MCF 10A (cell line): ENCODE data around the gene SVOPL. TPM values are rescaled to one million over a fixed set of nuclear protein-coding genes. Genes with fewer than 3 reads are reported as not detected.

Source experiments
- Bru-seq: library from RNA; stranded (reverse); fragments of 400-500 nt; gene quantifications from one replicate; lab custom pipeline; 2021; lab: Mats Ljungman, UMichigan
- BruChase-seq, 2 experiments: library from RNA; stranded (reverse); fragments of 400-500 nt; gene quantifications; one replicate each; lab custom pipeline; 2021; lab: Mats Ljungman, UMichigan
- BruUV-seq: library from RNA; stranded (reverse); fragments of 400-500 nt; replicated peaks from 2 replicates; lab custom pipeline; 2021; lab: Mats Ljungman, UMichigan
- CTCF ChIA-PET: fragments of 300-600 bp; sonication (Branson Sonifier 250); formaldehyde crosslinking; extraction: SDS; loops from one replicate; lab custom pipeline; 2021; ENCODE audit warnings: antibody characterized with exemption, inconsistent platforms; lab: Yijun Ruan, JAX
- POLR2A ChIA-PET: fragments of 300-600, 350-650 bp; sonication (Branson Sonifier 250); formaldehyde crosslinking; extraction: SDS; loops from one replicate; lab custom pipeline; 2020; ENCODE audit warnings: antibody characterized with exemption, inconsistent platforms; lab: Yijun Ruan, JAX
- DNase-seq: peaks from one replicate; pipeline ENCODE4 v3.0.0-alpha.2; 2018; ENCODE audit not compliant: unreplicated experiment
- H3K27ac Mint-ChIP-seq: one replicate; pipeline ENCODE4 v1.8.0; 2022; ENCODE audit warnings: mild to moderate bottlenecking, low read depth, mixed read lengths; ENCODE audit not compliant: unreplicated experiment
- H3K27me3 Mint-ChIP-seq: one replicate; pipeline ENCODE4 v1.8.0; 2022; ENCODE audit warnings: mixed read lengths; ENCODE audit not compliant: insufficient read depth, unreplicated experiment
- H3K36me3 Mint-ChIP-seq: one replicate; pipeline ENCODE4 v1.8.0; 2022; ENCODE audit warnings: mild to moderate bottlenecking, moderate library complexity, mixed read lengths; ENCODE audit not compliant: insufficient read depth, unreplicated experiment
- H3K4me1 Mint-ChIP-seq: one replicate; pipeline ENCODE4 v1.8.0; 2022; ENCODE audit warnings: mixed read lengths; ENCODE audit not compliant: insufficient read depth, unreplicated experiment
- H3K4me3 Mint-ChIP-seq: one replicate; pipeline ENCODE4 v1.8.0; 2022; ENCODE audit warnings: mild to moderate bottlenecking, moderate library complexity, mixed read lengths; ENCODE audit not compliant: unreplicated experiment
- H3K9me3 Mint-ChIP-seq: one replicate; pipeline ENCODE4 v1.8.0; 2022; ENCODE audit warnings: mixed read lengths; ENCODE audit not compliant: unreplicated experiment
- CTCF ChIP-seq: fragments of 200-600 bp; IDR thresholded peaks from one replicate; pipeline ENCODE4 v1.8.0; 2022; ENCODE audit warnings: antibody characterized with exemption, mild to moderate bottlenecking; ENCODE audit not compliant: unreplicated experiment
- intact Hi-C: fragments of 100-400 bp; cut with micrococcal nuclease; formaldehyde crosslinking; loops from 2 replicates; pipeline ENCODE4 v1.14.1; 2022
- long read RNA-seq: library from polyadenylated mRNA; stranded (forward); transcript quantifications from one replicate; pipeline ENCODE4 v2.0.0, GENCODE V29; 2022
- total RNA-seq: library from RNA; stranded (reverse); gene quantifications from 2 replicates; pipeline ENCODE4 v1.2.3, GENCODE V29; 2022

Gene SVOPL
- total RNA-seq (not detected in 2 replicates), Bru-seq, nascent RNA (percentile 3 among the genes with signal in this experiment), BruChase-seq, experiment 1, labeled RNA remaining after a 6-hour chase (percentile 10 among the genes with signal in this experiment), BruChase-seq, experiment 2, labeled RNA remaining after a 2-hour chase (percentile 7 among the genes with signal in this experiment)
- long read RNA-seq: 0 reads

DNA sequence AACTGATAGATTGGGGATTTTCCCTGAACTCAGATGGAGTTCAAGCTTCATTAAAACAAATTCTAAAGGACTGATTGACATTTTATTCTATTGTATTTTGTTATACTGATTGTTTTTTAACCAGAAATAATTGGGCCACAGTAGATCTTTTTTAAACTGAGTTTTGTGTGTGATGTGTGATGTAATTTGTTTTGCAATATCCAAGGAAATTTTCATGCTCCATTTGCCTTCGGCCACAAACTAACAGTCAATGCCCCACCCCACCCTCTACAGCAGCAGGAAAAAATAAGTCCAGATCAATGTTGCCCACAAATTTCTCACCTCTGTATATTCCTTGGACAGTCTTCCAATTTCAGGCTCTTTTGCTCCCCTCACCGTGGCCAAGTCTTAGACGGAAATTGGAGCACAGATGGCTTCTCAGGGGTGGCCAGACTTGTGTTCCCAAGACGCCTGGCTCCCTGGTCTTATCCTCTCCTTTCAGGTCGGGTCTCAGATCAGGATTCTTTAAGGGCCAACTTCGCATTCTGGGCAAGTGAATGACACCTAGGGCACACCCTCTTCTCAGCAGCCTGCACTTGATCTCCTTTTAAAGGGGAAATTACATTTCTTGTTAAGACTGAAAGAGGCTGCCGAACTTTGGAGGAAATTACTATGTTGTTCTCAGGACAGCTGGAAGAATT, at the start of gene SVOPL:
TSS of gene SVOPL (minus strand) at position 506 of the 680 bp plus-strand sequence. CDS start 22,317 bp downstream, outside the sequence.
- intact Hi-C loops: no loop called here
- Mint-ChIP-seq H3K27ac (no peak within 1 kb of the TSS), H3K27me3 (no peaks in the 10 kb centered on the region), H3K4me3 (no peak within 1 kb of the TSS), H3K4me1 (no peaks in the 10 kb centered on the region), H3K9me3 (no peaks in the 10 kb centered on the region), H3K36me3 (no peaks in the 10 kb centered on the region)
- POLR2A ChIA-PET: interaction anchor here (0.7 kb wide), 1 partner anchor 53 kb away, joined by 3 read pairs; no protein-coding TSS in a partner anchor
- no TSS peak for BruUV-seq
- no peak for DNase-seq
- no peak for TF ChIP-seq CTCF
- CTCF ChIA-PET: interaction anchor here (0.6 kb wide), 1 partner anchor 368 kb away, joined by 3 read pairs; no protein-coding TSS in a partner anchor

GRCh38 chr7:138750473-138750872, 49.3 kb upstream of the SVOPL start:
- intact Hi-C loops: no loop called here
- TF ChIP-seq CTCF: no peak
- ChIA-PET CTCF (interaction anchor here (0.9 kb wide), 1 partner anchor 1094 kb away, joined by 5 read pairs; no protein-coding TSS in a partner anchor), POLR2A (no interaction called here)
- Mint-ChIP-seq H3K27ac (peak overlapping the region; percentile 21), H3K27me3 (no peaks in the 10 kb centered on the region), H3K4me3 (no peak overlapping the region), H3K9me3 (no peaks in the 10 kb centered on the region), H3K36me3 (no peaks in the 10 kb centered on the region), H3K4me1 (peaks cover 9% of the 10 kb centered on the region)
- no TSS peak for BruUV-seq
- no peak for DNase-seq

- intact Hi-C loops: no loop called here
- no peak for DNase-seq
- Mint-ChIP-seq H3K36me3 (no peaks in the 10 kb centered on the region), H3K4me1 (peaks cover 9% of the 10 kb centered on the region), H3K9me3 (no peaks in the 10 kb centered on the region), H3K4me3 (no peak overlapping the region), H3K27me3 (no peaks in the 10 kb centered on the region), H3K27ac (peak overlapping the region; percentile 21)
- POLR2A ChIA-PET: no interaction called here
- BruUV-seq: no TSS peak
- CTCF ChIA-PET: interaction anchor here (0.9 kb wide), 2 partner anchors 11 to 1094 kb away, joined by 3 to 5 read pairs; no protein-coding TSS in a partner anchor
- TF ChIP-seq CTCF: no peak
These were observed 48.8 kb upstream of the SVOPL start for GRCh38 chr7:138749960-138750359.

DNA sequence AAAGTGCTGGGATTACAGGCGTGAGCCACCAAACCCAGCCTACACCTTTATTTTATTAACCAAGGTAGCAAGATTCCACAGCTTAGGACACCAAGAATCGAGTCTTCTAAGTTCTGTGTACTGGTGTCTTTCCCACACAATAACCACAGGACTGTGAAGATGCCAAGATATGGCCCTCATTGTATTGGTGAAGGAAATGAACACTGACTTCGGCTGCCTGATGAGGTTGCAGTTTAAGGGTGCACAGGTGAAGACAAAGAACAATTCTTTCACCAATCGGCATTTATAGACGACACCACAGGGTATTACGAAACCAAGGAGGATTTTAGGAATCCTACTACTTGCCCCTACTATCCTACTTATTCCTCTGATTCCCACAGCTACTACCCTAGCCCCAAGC, 47.5 kb upstream of the SVOPL start:
- H3K4me3 Mint-ChIP-seq: no peak overlapping the region
- ChIA-PET POLR2A (interaction anchor here (0.6 kb wide), 1 partner anchor 10 kb away, joined by 3 read pairs; no protein-coding TSS in a partner anchor), CTCF (interaction anchor here (0.7 to 1.8 kb wide), 2 partner anchors 10 to 606 kb away, joined by 3 to 11 read pairs; no protein-coding TSS in a partner anchor)
- no peak for DNase-seq
- no peak for TF ChIP-seq CTCF
- no peaks in the 10 kb centered on the region for H3K9me3 Mint-ChIP-seq
- no TSS peak for BruUV-seq
- H3K27ac Mint-ChIP-seq: no peak overlapping the region
- no peaks in the 10 kb centered on the region for H3K36me3 Mint-ChIP-seq
- H3K27me3 Mint-ChIP-seq: no peaks in the 10 kb centered on the region
- H3K4me1 Mint-ChIP-seq: peaks cover 9% of the 10 kb centered on the region
- intact Hi-C loops: no loop called here
